ENCODE measurements around the gene USP21. TPM values are rescaled to one million over a fixed set of nuclear protein-coding genes. Genes with fewer than 3 reads are reported as not detected.

The USP21 gene
- polyA plus RNA-seq, 1 donor (not counting 4 experiments of a cell fraction or from before 2014, with no cell fraction given), result 9.5 TPM

- H3K79me2 ChIP-seq (ENCODE audit: control insufficient read depth, insufficient read depth, low read length), result no peaks in the 10 kb centered on the region
- no peak overlapping the region for H3K9ac ChIP-seq (ENCODE audit: control insufficient read depth, extremely low read depth, insufficient read depth, low read length)
- no peaks in the 10 kb centered on the region for H3K4me1 ChIP-seq (ENCODE audit: control insufficient read depth, extremely low read depth, insufficient read depth, low read length)
- DNase-seq (ENCODE audit: low read depth, low spot score) (no peak), FAIRE-seq (no peak)
- H3K9me3 ChIP-seq (ENCODE audit: control insufficient read depth, low read depth, low read length), result no peaks in the 10 kb centered on the region
- H3K9me1 ChIP-seq (ENCODE audit: control insufficient read depth, extremely low read depth, insufficient read depth, low read length), result no peaks in the 10 kb centered on the region
- H4K20me1 ChIP-seq (ENCODE audit: control insufficient read depth, extremely low read depth, insufficient read depth, low read length), result no peaks in the 10 kb centered on the region
- dilution Hi-C loops (cut with MboI; ENCODE audit: extremely low pct_ligation_motif_present, low sequenced_read_pairs), result no loop called here
- no peak overlapping the region for H3K27ac ChIP-seq (ENCODE audit: control insufficient read depth, insufficient read depth, low read length)
- TF ChIP-seq CTCF (optimal IDR thresholded peaks at IDR 0.05 in 1 of 3, IDR thresholded peaks at IDR 0.05 in 1 of 3, conservative IDR thresholded peaks at IDR 0.05 in 1 of 3; ENCODE audit: extremely low read depth in 1 of 3, insufficient read depth in 2 of 3, low read length in 3 of 3) (no peak), EZH2 (IDR thresholded peaks at IDR 0.05; ENCODE audit: low read length) (no peak)
- H3K4me2 ChIP-seq (ENCODE audit: control insufficient read depth, extremely low read depth, insufficient read depth, low read depth, low read length), result no peak overlapping the region
- no peak overlapping the region for H3K4me3 ChIP-seq (ENCODE audit: control insufficient read depth in 2 of 3, extremely low read depth in 1 of 3, insufficient read depth in 2 of 3, low read depth in 1 of 3, low read length in 3 of 3)
- no peaks in the 10 kb centered on the region for H3K27me3 ChIP-seq (ENCODE audit: control insufficient read depth, extremely low read depth, insufficient read depth, low read length)
- no peaks in the 10 kb centered on the region for H3K36me3 ChIP-seq (ENCODE audit: control insufficient read depth in 2 of 2, extremely low read depth in 1 of 2, insufficient read depth in 2 of 2, low read length in 2 of 2)
- H2AFZ ChIP-seq (ENCODE audit: control insufficient read depth, low read length), result no peak overlapping the region
These were observed 29.1 kb downstream of the USP21 start for GRCh38 chr1:161188381-161188780.

DNA sequence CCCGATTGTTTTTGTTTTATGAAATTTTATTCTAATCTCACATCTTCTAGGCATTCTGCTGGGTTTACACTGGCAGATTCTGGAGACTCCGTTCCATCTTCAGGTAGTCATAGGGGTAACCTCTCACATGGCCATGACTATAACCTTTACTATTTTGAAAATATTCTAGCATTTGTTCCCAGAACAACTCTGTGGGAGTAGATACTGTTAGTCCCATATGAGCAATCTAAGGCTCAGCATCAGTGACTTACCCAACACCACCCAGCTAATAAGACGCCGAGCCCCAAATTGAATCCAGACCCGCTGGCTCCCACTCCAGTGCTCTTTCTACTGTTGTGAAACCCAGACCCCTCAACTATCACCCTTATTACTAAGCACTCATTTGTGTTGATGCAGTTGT lies 29.7 kb downstream of the USP21 start:
- dilution Hi-C loops (cut with MboI; ENCODE audit: extremely low pct_ligation_motif_present, low sequenced_read_pairs), result no loop called here
- H3K79me2 ChIP-seq (ENCODE audit: control insufficient read depth, insufficient read depth, low read length), result no peaks in the 10 kb centered on the region
- no peak overlapping the region for H3K27ac ChIP-seq (ENCODE audit: control insufficient read depth, insufficient read depth, low read length)

More for the DNA sequence above, 29.7 kb downstream of the USP21 start:
- DNase-seq (ENCODE audit: low read depth, low spot score), result no peak
- no peaks in the 10 kb centered on the region for H3K9me1 ChIP-seq (ENCODE audit: control insufficient read depth, extremely low read depth, insufficient read depth, low read length)
- no peak overlapping the region for H3K4me3 ChIP-seq (ENCODE audit: control insufficient read depth in 2 of 3, extremely low read depth in 1 of 3, insufficient read depth in 2 of 3, low read depth in 1 of 3, low read length in 3 of 3)
- no peaks in the 10 kb centered on the region for H3K9me3 ChIP-seq (ENCODE audit: control insufficient read depth, low read depth, low read length)
- no peak overlapping the region for H3K9ac ChIP-seq (ENCODE audit: control insufficient read depth, extremely low read depth, insufficient read depth, low read length)
- no peak for TF ChIP-seq CTCF (optimal IDR thresholded peaks at IDR 0.05 in 1 of 3, IDR thresholded peaks at IDR 0.05 in 1 of 3, conservative IDR thresholded peaks at IDR 0.05 in 1 of 3; ENCODE audit: extremely low read depth in 1 of 3, insufficient read depth in 2 of 3, low read length in 3 of 3)
- TF ChIP-seq EZH2 (IDR thresholded peaks at IDR 0.05; ENCODE audit: low read length), result no peak
- no peak for FAIRE-seq
- no peaks in the 10 kb centered on the region for H4K20me1 ChIP-seq (ENCODE audit: control insufficient read depth, extremely low read depth, insufficient read depth, low read length)
- H3K4me1 ChIP-seq (ENCODE audit: control insufficient read depth, extremely low read depth, insufficient read depth, low read length), result no peaks in the 10 kb centered on the region
- H3K4me2 ChIP-seq (ENCODE audit: control insufficient read depth, extremely low read depth, insufficient read depth, low read depth, low read length), result no peak overlapping the region
- H3K36me3 ChIP-seq (ENCODE audit: control insufficient read depth in 2 of 2, extremely low read depth in 1 of 2, insufficient read depth in 2 of 2, low read length in 2 of 2), result no peaks in the 10 kb centered on the region
- H2AFZ ChIP-seq (ENCODE audit: control insufficient read depth, low read length), result no peak overlapping the region
- no peaks in the 10 kb centered on the region for H3K27me3 ChIP-seq (ENCODE audit: control insufficient read depth, extremely low read depth, insufficient read depth, low read length)
